Neural cell (in vitro differentiated cells): ENCODE data around the gene AGTRAP. TPM values are rescaled to one million over a fixed set of nuclear protein-coding genes. Genes with fewer than 3 reads are reported as not detected.
A peak's percentile ranks its signal among the peaks of the same experiment; 100 is the strongest.

Source experiments
- H2AFZ ChIP-seq: fragments of 200-600, 300-800 bp; sonication (generic), shearing (Covaris generic); 2 replicates; pipeline ENCODE4 v1.6.0; 2014; ENCODE audit warnings: low read depth, mild to moderate bottlenecking, antibody characterized with exemption, low read length, moderate library complexity
- H3F3A ChIP-seq: fragments of 200-600 bp; shearing (Covaris generic); 2 replicates; pipeline ENCODE4 v1.6.1; 2016; ENCODE audit warnings: mild to moderate bottlenecking, moderate library complexity, mixed read lengths, antibody characterized with exemption, low read length; ENCODE audit not compliant: insufficient read depth, poor library complexity, severe bottlenecking
- H3K27ac ChIP-seq: fragments of 200-600, 300-800 bp; sonication (generic), shearing (Covaris generic); 2 replicates; pipeline ENCODE4 v1.5.1; 2014; ENCODE audit warnings: mild to moderate bottlenecking, low read length, moderate library complexity
- H3K27me3 ChIP-seq: fragments of 300-800, 200-600 bp; sonication (generic), shearing (Covaris generic); 2 replicates; pipeline ENCODE4 v1.6.0; 2014; ENCODE audit warnings: mild to moderate bottlenecking, low read depth, low read length, moderate library complexity; ENCODE audit not compliant: insufficient read depth
- H3K36me3 ChIP-seq: fragments of 300-800, 200-600 bp; sonication (generic), shearing (Covaris generic); 2 replicates; pipeline ENCODE4 v1.5.1; 2014; ENCODE audit warnings: mild to moderate bottlenecking, antibody characterized with exemption, low read length, moderate library complexity; ENCODE audit not compliant: insufficient read depth
- H3K4me2 ChIP-seq: fragments of 300-800, 200-600 bp; sonication (generic), shearing (Covaris generic); 2 replicates; pipeline ENCODE4 v1.6.0; 2014; ENCODE audit warnings: mild to moderate bottlenecking, low read length
- H3K4me3 ChIP-seq: fragments of 300-800, 200-600 bp; sonication (generic), shearing (Covaris generic); 2 replicates; pipeline ENCODE4 v1.5.1; 2014; ENCODE audit warnings: mild to moderate bottlenecking, low read length, moderate library complexity
- H3K79me2 ChIP-seq: fragments of 200-600 bp; shearing (Covaris generic); replicated peaks from 2 replicates; pipeline ENCODE4 v1.6.0; 2014; ENCODE audit warnings: mild to moderate bottlenecking, low read length, moderate library complexity; ENCODE audit not compliant: insufficient read depth
- H3K9ac ChIP-seq: fragments of 300-800, 200-600 bp; sonication (generic), shearing (Covaris generic); 2 replicates; pipeline ENCODE4 v1.6.1; 2016; ENCODE audit warnings: mild to moderate bottlenecking, low read length, mixed read lengths
- H3K9me2 ChIP-seq: fragments of 200-600 bp; shearing (Covaris generic); 2 replicates; pipeline ENCODE4 v1.6.1; 2016; ENCODE audit warnings: mild to moderate bottlenecking, low read length, mixed read lengths; ENCODE audit not compliant: insufficient read depth
- H3K9me3 ChIP-seq: fragments of 200-600, 300-800 bp; sonication (generic), shearing (Covaris generic); 2 replicates; pipeline ENCODE4 v1.6.1; 2016; ENCODE audit warnings: mild to moderate bottlenecking, mixed run types, low read length, moderate library complexity, mixed read lengths
- H4K20me1 ChIP-seq: fragments of 200-600 bp; shearing (Covaris generic); 2 replicates; pipeline ENCODE4 v1.6.1; 2016; ENCODE audit warnings: mild to moderate bottlenecking, mixed run types; ENCODE audit not compliant: insufficient read depth
- CTCF ChIP-seq: fragments of 450-650 bp; IDR thresholded peaks from 2 replicates; pipeline ENCODE4 v1.5.1; 2014; ENCODE audit warnings: antibody characterized with exemption, mild to moderate bottlenecking, moderate library complexity; ENCODE audit not compliant: poor library complexity, severe bottlenecking
- MXI1 ChIP-seq: fragments of 450-650 bp; conservative IDR thresholded peaks from 2 replicates; pipeline ENCODE4 v1.6.1; 2014; ENCODE audit warnings: antibody characterized with exemption, mild to moderate bottlenecking; ENCODE audit not compliant: poor library complexity, severe bottlenecking
- POLR2AphosphoS5 ChIP-seq: IDR thresholded peaks from 2 replicates; pipeline ENCODE4 v1.6.1; 2012
- RAD21 ChIP-seq: fragments of 450-650 bp; conservative IDR thresholded peaks from 2 replicates; pipeline ENCODE4 v1.6.1; 2014; ENCODE audit warnings: antibody characterized with exemption, mild to moderate bottlenecking, moderate library complexity
- REST ChIP-seq: IDR thresholded peaks from 2 replicates; pipeline ENCODE4 v1.6.1; 2012; ENCODE audit warnings: borderline replicate concordance
- SMC3 ChIP-seq: fragments of 450-650 bp; conservative IDR thresholded peaks from 2 replicates; pipeline ENCODE4 v1.6.1; 2014; ENCODE audit warnings: antibody characterized with exemption, mild to moderate bottlenecking, moderate library complexity; ENCODE audit not compliant: poor library complexity
- polyA plus RNA-seq: library from polyadenylated mRNA; depleted of rRNA; stranded (reverse); fragments of >200 nt; gene quantifications from 2 replicates; pipeline ENCODE4 v1.2.3, GENCODE V29; 2014

Gene AGTRAP
- polyA plus RNA-seq, 1 donor from 2014 or later = 4.4 TPM

DNA sequence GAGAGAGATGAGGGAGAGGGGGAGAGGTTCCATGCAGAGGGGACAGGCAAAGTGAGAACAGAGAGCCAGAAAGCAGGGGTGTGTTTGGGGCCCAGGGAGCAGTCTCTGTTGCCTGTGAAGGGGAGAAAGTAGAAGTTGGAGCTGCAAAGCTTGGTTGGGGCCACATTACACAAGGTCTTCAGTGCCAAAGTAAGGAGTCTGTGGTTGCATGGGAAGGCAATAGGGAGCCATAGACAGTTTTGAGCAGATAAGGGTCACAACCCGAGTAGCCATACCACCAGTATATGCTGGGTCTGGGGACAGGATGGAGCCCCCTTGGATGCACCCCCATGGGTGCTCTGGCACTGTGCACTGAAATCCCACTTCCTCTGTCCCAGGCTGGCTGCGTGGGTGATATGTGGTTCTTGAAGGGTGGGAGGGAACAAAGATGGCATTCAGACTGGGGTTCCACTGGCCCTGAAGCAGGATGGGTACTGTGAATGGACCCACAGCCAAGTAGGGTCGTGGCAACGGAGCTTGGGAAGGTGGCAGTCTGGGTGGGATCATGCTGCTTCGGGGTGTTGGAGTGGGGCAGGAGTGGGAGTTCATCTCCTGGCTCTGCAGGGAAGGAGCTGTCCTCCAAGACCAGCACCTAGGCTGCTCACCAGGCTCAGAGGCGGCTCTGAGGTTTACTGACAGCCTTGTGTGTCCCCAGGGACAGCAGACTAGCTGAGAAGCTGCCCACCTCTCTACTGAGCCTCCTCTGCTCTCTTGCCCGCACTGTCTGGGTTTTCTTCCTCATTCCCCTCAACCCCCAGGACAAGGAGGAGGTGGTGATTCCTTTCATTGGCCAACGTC, 32.4 kb upstream of the AGTRAP start:
- Histone ChIP-seq H3K9me2 (no peaks in the 10 kb centered on the region), H3K9me3 (no peaks in the 10 kb centered on the region), H3F3A (no peaks in the 10 kb centered on the region), H4K20me1 (no peaks in the 10 kb centered on the region), H3K9ac (no peak overlapping the region), H3K4me3 (peak overlapping the region; percentile 1), H3K27ac (no peak overlapping the region), H3K36me3 (no peaks in the 10 kb centered on the region), H3K4me2 (no peak overlapping the region), H3K27me3 (no peaks in the 10 kb centered on the region), H3K79me2 (peaks cover 4% of the 10 kb centered on the region), H2AFZ (no peak overlapping the region)
- TF ChIP-seq POLR2AphosphoS5 = no peak
- TF ChIP-seq SMC3 = no peak
- TF ChIP-seq CTCF = no peak
- TF ChIP-seq MXI1 = no peak
- TF ChIP-seq RAD21 = no peak

- Histone ChIP-seq H3K27me3 (no peaks in the 10 kb centered on the region), H3K4me3 (peak overlapping the region; percentile 1), H2AFZ (no peak overlapping the region), H3K36me3 (no peaks in the 10 kb centered on the region), H3K4me2 (no peak overlapping the region), H3K9ac (no peak overlapping the region), H4K20me1 (no peaks in the 10 kb centered on the region), H3K9me3 (no peaks in the 10 kb centered on the region), H3K27ac (no peak overlapping the region), H3K9me2 (no peaks in the 10 kb centered on the region), H3F3A (no peaks in the 10 kb centered on the region), H3K79me2 (peaks cover 4% of the 10 kb centered on the region)
- no peak for TF ChIP-seq REST
- no peak for TF ChIP-seq CTCF
These were observed 31.8 kb upstream of the AGTRAP start for GRCh38 chr1:11704194-11704529.
